H1 (cell line): ENCODE data around the gene RAB39A. TPM values are rescaled to one million over a fixed set of nuclear protein-coding genes. Genes with fewer than 3 reads are reported as not detected.

Experiments used
- CTCF ChIA-PET: fragments of 300-600 bp; sonication (Branson Sonifier 250); formaldehyde crosslinking; loops from one replicate; lab custom pipeline; 2021; ENCODE audit not compliant: partially characterized antibody; lab: Charles Lee
- POLR2A ChIA-PET: fragments of 300-600 bp; sonication (Branson Sonifier 250); formaldehyde crosslinking; loops from one replicate; lab custom pipeline; 2021; ENCODE audit warnings: inconsistent platforms; ENCODE audit not compliant: partially characterized antibody; lab: Charles Lee
- DNase-seq, 2 experiments: peaks; one replicate each; pipeline versions ENCODE4 v3.0.0 to v3.0.0-alpha.2; 2010 to 2022; ENCODE audit warnings: low spot score in 2 of 2, low read depth in 1 of 2, mixed read lengths in 1 of 2
- FAIRE-seq: peaks from 2 replicates; lab custom pipeline; 2011; peaks lifted over from hg19 to GRCh38; lab: Jason Lieb, UNC
- H2AFZ ChIP-seq: 2 replicates; pipeline ENCODE4 v1.8.1; 2012; ENCODE audit warnings: low read length, inconsistent platforms
- H2AK5ac ChIP-seq: 2 replicates; pipeline ENCODE4 v1.6.1; 2013; ENCODE audit warnings: low read depth, low read length
- H2BK120ac ChIP-seq: replicated peaks from 2 replicates; pipeline ENCODE3; 2013; ENCODE audit warnings: low read depth, low read length, inconsistent platforms
- H2BK12ac ChIP-seq: 2 replicates; pipeline ENCODE4 v1.6.1; 2013; ENCODE audit warnings: low read depth, low read length
- H2BK15ac ChIP-seq: 2 replicates; pipeline ENCODE4 v1.6.1; 2013; ENCODE audit warnings: low read length
- H2BK20ac ChIP-seq: 2 replicates; pipeline ENCODE4 v1.6.1; 2013; ENCODE audit warnings: low read length
- H2BK5ac ChIP-seq: 2 replicates; pipeline ENCODE4 v1.6.1; 2013; ENCODE audit warnings: low read depth, low read length
- H3K14ac ChIP-seq: 2 replicates; pipeline ENCODE4 v1.6.1; 2013; ENCODE audit warnings: inconsistent platforms; ENCODE audit not compliant: insufficient read length
- H3K18ac ChIP-seq: 2 replicates; pipeline ENCODE4 v1.6.1; 2013; ENCODE audit warnings: low read length; ENCODE audit errors: extremely low read depth
- H3K23ac ChIP-seq: 2 replicates; pipeline ENCODE4 v1.6.1; 2013; ENCODE audit warnings: inconsistent platforms; ENCODE audit not compliant: insufficient read length
- H3K23me2 ChIP-seq: 2 replicates; pipeline ENCODE4 v1.6.1; 2013; ENCODE audit warnings: low read depth, low read length
- H3K27ac ChIP-seq: 2 replicates; pipeline ENCODE4 v1.6.1; 2011; ENCODE audit warnings: low read depth, low read length, inconsistent platforms
- H3K27me3 ChIP-seq, 4 experiments: replicated peaks in 1 of 4; 1 replicate in 1 of 4; 2 replicates in 3 of 4; pipeline versions ENCODE4 v1.6.1 to v1.8.1; 2011 to 2013; ENCODE audit warnings: low read length in 3 of 4, mild to moderate bottlenecking in 3 of 4, inconsistent platforms in 2 of 4, mixed read lengths in 2 of 4, moderate library complexity in 1 of 4; ENCODE audit not compliant: control insufficient read depth in 3 of 4, insufficient read depth in 3 of 4; ENCODE audit errors: extremely low read depth in 1 of 4
- H3K36me3 ChIP-seq, 4 experiments: 2 replicates each; pipeline versions ENCODE4 v1.6.1 to v1.8.1; 2011 to 2013; ENCODE audit warnings: mild to moderate bottlenecking in 4 of 4, low read length in 3 of 4, moderate library complexity in 2 of 4, control low read depth in 1 of 4, inconsistent platforms in 1 of 4; ENCODE audit not compliant: insufficient read depth in 4 of 4, control insufficient read depth in 2 of 4
- H3K4ac ChIP-seq: replicated peaks from 2 replicates; pipeline ENCODE3; 2013; ENCODE audit warnings: low read length, low read depth, mixed read lengths, inconsistent platforms; ENCODE audit not compliant: insufficient read length
- H3K4me1 ChIP-seq, 4 experiments: replicated peaks in 1 of 4; 1 replicate in 1 of 4; 2 replicates in 3 of 4; pipeline versions ENCODE4 v1.6.1 to v1.8.1; 2011 to 2013; ENCODE audit warnings: low read length in 3 of 4, inconsistent platforms in 2 of 4, mixed read lengths in 1 of 4; ENCODE audit not compliant: insufficient read depth in 4 of 4, control insufficient read depth in 3 of 4
- H3K4me2 ChIP-seq, 2 experiments: 2 replicates each; pipeline versions ENCODE4 v1.6.1 to v1.8.1; 2011 to 2013; ENCODE audit warnings: low read depth in 2 of 2, low read length in 2 of 2, control low read depth in 1 of 2, inconsistent platforms in 1 of 2, mild to moderate bottlenecking in 1 of 2; ENCODE audit not compliant: insufficient read depth in 1 of 2
- H3K4me3 ChIP-seq, 4 experiments: fragments of 200-600, 300-600 bp in 1 of 4; sonication (generic), shearing (Covaris generic), sonication (Bioruptor Twin) in 1 of 4; 2 replicates each; pipeline versions ENCODE4 v1.5.1 to v1.8.1; 2011 to 2016; ENCODE audit warnings: low read length in 4 of 4, low read depth in 3 of 4, control low read depth in 2 of 4, inconsistent platforms in 2 of 4, mild to moderate bottlenecking in 2 of 4, mixed read lengths in 1 of 4, moderate library complexity in 1 of 4; ENCODE audit not compliant: insufficient read depth in 2 of 4; ENCODE audit errors: extremely low read depth in 1 of 4
- H3K56ac ChIP-seq: replicated peaks from 2 replicates; pipeline ENCODE3; 2013; ENCODE audit warnings: low read depth, mild to moderate bottlenecking, mixed read lengths, low read length, inconsistent platforms; ENCODE audit not compliant: insufficient read length
- H3K79me1 ChIP-seq: 2 replicates; pipeline ENCODE4 v1.6.1; 2013; ENCODE audit warnings: low read depth, low read length, control low read depth
- H3K79me2 ChIP-seq, 2 experiments: 2 replicates each; pipeline versions ENCODE4 v1.6.1 to v1.8.1; 2012 to 2013; ENCODE audit warnings: low read length in 2 of 2, mild to moderate bottlenecking in 2 of 2, inconsistent platforms in 1 of 2; ENCODE audit not compliant: insufficient read depth in 2 of 2, control insufficient read depth in 1 of 2
- H3K9ac ChIP-seq, 4 experiments: replicated peaks in 1 of 4; 1 replicate in 1 of 4; 2 replicates in 3 of 4; pipeline versions ENCODE4 v1.6.1 to v1.8.1; 2011 to 2013; ENCODE audit warnings: low read depth in 3 of 4, low read length in 3 of 4, control low read depth in 2 of 4, mild to moderate bottlenecking in 2 of 4, moderate library complexity in 2 of 4, inconsistent platforms in 1 of 4; ENCODE audit errors: extremely low read depth in 1 of 4
- H3K9me3 ChIP-seq, 2 experiments: 2 replicates each; pipeline versions ENCODE4 v1.6.1 to v1.8.1; 2012 to 2013; ENCODE audit warnings: mild to moderate bottlenecking in 2 of 2, moderate library complexity in 2 of 2, control low read depth in 1 of 2, inconsistent platforms in 1 of 2, low read depth in 1 of 2, low read length in 1 of 2, mixed read lengths in 1 of 2; ENCODE audit not compliant: insufficient read depth in 2 of 2
- H4K20me1 ChIP-seq, 2 experiments: replicated peaks in 1 of 2; 2 replicates each; pipeline versions ENCODE3 to v1.8.1; 2011 to 2013; ENCODE audit warnings: inconsistent platforms in 2 of 2, low read length in 2 of 2, mild to moderate bottlenecking in 1 of 2; ENCODE audit not compliant: insufficient read depth in 2 of 2, control insufficient read depth in 1 of 2
- H4K5ac ChIP-seq: 2 replicates; pipeline ENCODE4 v1.6.1; 2013; ENCODE audit warnings: low read length, low read depth, mixed read lengths, inconsistent platforms; ENCODE audit not compliant: insufficient read length
- H4K8ac ChIP-seq: 2 replicates; pipeline ENCODE4 v1.8.0; 2013; ENCODE audit warnings: mild to moderate bottlenecking, moderate library complexity, low read length, inconsistent platforms; ENCODE audit not compliant: insufficient read depth; ENCODE audit errors: extremely low read depth
- H4K91ac ChIP-seq: replicated peaks from 2 replicates; pipeline ENCODE3; 2013; ENCODE audit warnings: low read length, mixed read lengths, inconsistent platforms; ENCODE audit not compliant: insufficient read length
- ATF3 ChIP-seq: IDR thresholded peaks from 2 replicates; pipeline ENCODE4 v1.6.1; 2011; ENCODE audit warnings: low read depth, mild to moderate bottlenecking, low read length; ENCODE audit not compliant: insufficient read depth
- CBX5 ChIP-seq: fragments of 300-800, 300-1000 bp; sonication (generic); IDR thresholded peaks from 2 replicates; pipeline ENCODE4 v1.7.1; 2016; ENCODE audit warnings: antibody characterized with exemption, low read length, low read depth
- CEBPB ChIP-seq: IDR thresholded peaks from 2 replicates; pipeline ENCODE4 v1.6.1; 2012; ENCODE audit warnings: low read depth, low read length
- CHD1 ChIP-seq: IDR thresholded peaks from 2 replicates; pipeline ENCODE4 v1.6.1; 2012; ENCODE audit warnings: low read depth, low read length, improper control_type of control experiment
- CTBP2 ChIP-seq: IDR thresholded peaks from 2 replicates; pipeline ENCODE4 v1.7.0; 2011; ENCODE audit warnings: borderline replicate concordance, mild to moderate bottlenecking, moderate library complexity, mixed read lengths, low read length; ENCODE audit not compliant: insufficient read depth, insufficient read length
- CTCF ChIP-seq, 3 experiments: IDR thresholded peaks; 1 replicate in 2 of 3; 2 replicates in 1 of 3; pipeline versions ENCODE4 v1.5.1 to v1.6.1; 2011; ENCODE audit warnings: low read length in 3 of 3, mild to moderate bottlenecking in 3 of 3, inconsistent platforms in 2 of 3, low read depth in 1 of 3, moderate library complexity in 1 of 3; ENCODE audit not compliant: insufficient read depth in 1 of 3; ENCODE audit errors: control extremely low read depth in 1 of 3
- KDM4A ChIP-seq: IDR thresholded peaks from one replicate; pipeline ENCODE4 v1.7.1; 2012; ENCODE audit warnings: low read depth, mild to moderate bottlenecking, moderate library complexity, low read length, inconsistent platforms; ENCODE audit not compliant: severe bottlenecking
- SIN3A ChIP-seq, 2 experiments: IDR thresholded peaks in 1 of 2; conservative IDR thresholded peaks in 1 of 2; 2 replicates each; pipeline ENCODE4 v1.6.1; 2011 to 2012; ENCODE audit warnings: low read length in 2 of 2, improper control_type of control experiment in 1 of 2, low read depth in 1 of 2, mild to moderate bottlenecking in 1 of 2
- SIRT6 ChIP-seq: IDR thresholded peaks from one replicate; pipeline ENCODE4 v1.7.1; 2012; ENCODE audit warnings: low read length, inconsistent platforms
- SP1 ChIP-seq: IDR thresholded peaks from 2 replicates; pipeline ENCODE4 v1.6.1; 2011; ENCODE audit warnings: low read depth, low read length
- ZNF274 ChIP-seq: IDR thresholded peaks from 2 replicates; pipeline ENCODE4 v1.7.0; 2012; ENCODE audit warnings: low read length, borderline replicate concordance; ENCODE audit errors: extremely low read depth
- WGBS, 2 experiments: shearing (Covaris generic) in 1 of 2; methylation state at CpG; one replicate each; pipeline versions ENCODE4 v1.1.6 to v1.1.7; 2013 to 2015; ENCODE audit warnings: low lambda C conversion rate in 2 of 2, mixed read lengths in 2 of 2, inconsistent platforms in 1 of 2, low coverage in 1 of 2, missing lambda C conversion rate in 1 of 2; ENCODE audit not compliant: insufficient replicate concordance in 2 of 2, insufficient coverage in 1 of 2, insufficient read length in 1 of 2; ENCODE audit errors: extremely low coverage in 1 of 2, missing lambda C conversion rate in 1 of 2; 5-methylcytosine and 5-hydroxymethylcytosine counted together
- polyA plus RNA-seq, 7 experiments: library from polyadenylated mRNA; depleted of rRNA in 3 of 7; stranded (reverse) in 5 of 7; unstranded in 2 of 7; fragments of >200 nt in 5 of 7; fragments of 200-250 nt in 2 of 7; gene quantifications; 1 replicate in 5 of 7; 2 replicates in 1 of 7; 4 replicates in 1 of 7; pipeline versions ENCODE4 v1.2.1 to v1.2.3, GENCODE V29; 2011 to 2013; ENCODE audit warnings: missing spikeins in 2 of 7, mixed read lengths in 2 of 7
- total RNA-seq: library from RNA; stranded (reverse); fragmentation: NEBNext Ultra II Directional; extraction: Animal tissue kit (Norgen Biotek cat#: 25700); gene quantifications from 2 replicates; pipeline ENCODE4 v1.2.1, GENCODE V29; 2021

The RAB39A gene
- total and polyA plus RNA-seq, 2 of the 8 experiments (the other 6 are each of a cell fraction or from before 2014, with no cell fraction given) = 7.1 to 19.1 TPM

GRCh38 chr11:107953446-107953845 lies 25.2 kb downstream of the RAB39A start:
- 89% methylated on average over 3 of the region's 3 CpGs; no CpG with 5 or more reads in 1 of the 2 experiments for WGBS, 2 experiments
- TF ChIP-seq CHD1 (no peak), CTBP2 (no peak), ATF3 (no peak), CEBPB (no peak), KDM4A (no peak), CBX5 (no peak), SIRT6 (no peak), ZNF274 (no peak), CTCF (IDR thresholded peaks at IDR 0.05; ENCODE audit: control extremely low read depth in 1 of 3, insufficient read depth in 1 of 3, low read depth in 1 of 3, low read length in 3 of 3) (no peak), SP1 (no peak), SIN3A (conservative IDR thresholded peaks at IDR 0.05 in 1 of 2, IDR thresholded peaks at IDR 0.05 in 1 of 2; ENCODE audit: low read depth in 1 of 2, low read length in 2 of 2) (no peak)

More at GRCh38 chr11:107953446-107953845, 25.2 kb downstream of the RAB39A start:
- H4K20me1 ChIP-seq = no peaks in the 10 kb centered on the region
- H3K56ac ChIP-seq = no peak overlapping the region
- no peak for FAIRE-seq
- H4K8ac ChIP-seq = no peak overlapping the region
- no peak overlapping the region for H2BK15ac ChIP-seq
- H3K27me3 ChIP-seq = peaks cover 0 to 1% (median 0%) of the 10 kb centered on the region in 4 experiments; a peak in 1 of 7 replicates
- H2BK5ac ChIP-seq = no peak overlapping the region
- H3K23ac ChIP-seq = no peak overlapping the region
- peaks cover 2% of the 10 kb centered on the region; the same call in 1 of the 2 replicates for H3K79me1 ChIP-seq
- no peak overlapping the region for H3K18ac ChIP-seq
- H2BK12ac ChIP-seq = no peak overlapping the region
- no peak overlapping the region for H4K5ac ChIP-seq
- H3K4me1 ChIP-seq = peaks cover 0 to 3% (median 1%) of the 10 kb centered on the region in 4 experiments; a peak in 3 of 7 replicates
- H3K23me2 ChIP-seq = no peaks in the 10 kb centered on the region
- H3K4ac ChIP-seq = no peak overlapping the region
- no peak for DNase-seq
- no peak overlapping the region for H3K9ac ChIP-seq
- no peak overlapping the region for H3K27ac ChIP-seq
- no peak overlapping the region for H3K4me3 ChIP-seq
- H3K36me3 ChIP-seq = no peaks in the 10 kb centered on the region
- H3K9me3 ChIP-seq = no peaks in the 10 kb centered on the region
- H3K79me2 ChIP-seq = peaks cover 0 to 2% of the 10 kb centered on the region in 2 experiments; a peak in 1 of 4 replicates
- H2AK5ac ChIP-seq = no peak overlapping the region
- no peak overlapping the region for H2BK120ac ChIP-seq
- ChIA-PET CTCF (interaction anchor here (0.6 to 1.0 kb wide), 4 partner anchors 10 to 210 kb away, joined by 3 to 5 read pairs (median 4); no protein-coding TSS in a partner anchor), POLR2A (no interaction called here)
- H4K91ac ChIP-seq = no peak overlapping the region
- H3K4me2 ChIP-seq = no peak overlapping the region
- H2BK20ac ChIP-seq = no peak overlapping the region
- no peak overlapping the region for H2AFZ ChIP-seq
- H3K14ac ChIP-seq = no peak overlapping the region
